Caco-2 (cell line): ENCODE data around the gene ACYP1. TPM values are rescaled to one million over a fixed set of nuclear protein-coding genes. Genes with fewer than 3 reads are reported as not detected.
A peak's percentile ranks its signal among the peaks of the same experiment; 100 is the strongest.

Experiments used
- Bru-seq: library from RNA; stranded (reverse); fragments of 400-500 nt; gene quantifications from one replicate; lab custom pipeline; 2021; lab: Mats Ljungman, UMichigan
- BruChase-seq, 2 experiments: library from RNA; stranded (reverse); fragments of 400-500 nt; gene quantifications; one replicate each; lab custom pipeline; 2021; lab: Mats Ljungman, UMichigan
- BruUV-seq: library from RNA; stranded (reverse); fragments of 400-500 nt; replicated peaks from 2 replicates; lab custom pipeline; 2021; lab: Mats Ljungman, UMichigan
- CTCF ChIA-PET: fragments of 300-600 bp; sonication (Branson Sonifier 250); formaldehyde crosslinking; loops from one replicate; lab custom pipeline; 2022; ENCODE audit warnings: antibody characterized with exemption; lab: Charles Lee
- POLR2A ChIA-PET: fragments of 300-600 bp; sonication (Branson Sonifier 250); formaldehyde crosslinking; loops from one replicate; lab custom pipeline; 2022; ENCODE audit warnings: antibody characterized with exemption; lab: Charles Lee
- DNase-seq, 2 experiments: peaks; one replicate each; pipeline versions ENCODE4 v3.0.0 to v3.0.0-alpha.2; 2020 to 2022
- H3K27me3 ChIP-seq: replicated peaks from 2 replicates; pipeline ENCODE4 v1.6.0; 2011; ENCODE audit warnings: low read length; ENCODE audit not compliant: control insufficient read depth, insufficient read depth
- H3K36me3 ChIP-seq: 2 replicates; pipeline ENCODE4 v1.5.1; 2011; ENCODE audit warnings: low read length; ENCODE audit not compliant: control insufficient read depth, insufficient read depth
- H3K4me1 ChIP-seq: fragments of 250-450 bp; sonication (Bioruptor Pico); 2 replicates; pipeline ENCODE4 v1.5.1; 2020; ENCODE audit warnings: mild to moderate bottlenecking
- H3K4me3 ChIP-seq: 2 replicates; pipeline ENCODE4 v1.5.1; 2011; ENCODE audit warnings: low read depth, mild to moderate bottlenecking, control low read depth, low read length
- H3K9me3 ChIP-seq: fragments of 250-450 bp; sonication (Bioruptor Pico); 2 replicates; pipeline ENCODE4 v1.5.1; 2020; ENCODE audit warnings: mild to moderate bottlenecking, moderate library complexity
- H3K27ac Mint-ChIP-seq: one replicate; pipeline ENCODE4 v1.8.0; 2022; ENCODE audit warnings: mixed read lengths; ENCODE audit not compliant: unreplicated experiment
- H3K27me3 Mint-ChIP-seq: one replicate; pipeline ENCODE4 v1.8.0; 2022; ENCODE audit warnings: mixed read lengths; ENCODE audit not compliant: insufficient read depth, unreplicated experiment
- H3K36me3 Mint-ChIP-seq: one replicate; pipeline ENCODE4 v1.8.0; 2022; ENCODE audit warnings: mild to moderate bottlenecking, mixed read lengths; ENCODE audit not compliant: insufficient read depth, unreplicated experiment
- H3K4me1 Mint-ChIP-seq: one replicate; pipeline ENCODE4 v1.8.0; 2022; ENCODE audit warnings: low read depth, mixed read lengths; ENCODE audit not compliant: unreplicated experiment
- H3K4me3 Mint-ChIP-seq: one replicate; pipeline ENCODE4 v1.8.0; 2022; ENCODE audit warnings: mild to moderate bottlenecking, moderate library complexity, mixed read lengths; ENCODE audit not compliant: unreplicated experiment
- H3K9me3 Mint-ChIP-seq: one replicate; pipeline ENCODE4 v1.8.0; 2022; ENCODE audit warnings: mixed read lengths; ENCODE audit not compliant: unreplicated experiment
- CTCF ChIP-seq, 2 experiments: fragments of 200-600 bp in 1 of 2; IDR thresholded peaks; 1 replicate in 1 of 2; 2 replicates in 1 of 2; pipeline versions ENCODE4 v1.5.1 to v1.8.0; 2011 to 2022; ENCODE audit warnings: antibody characterized with exemption in 1 of 2, control low read depth in 1 of 2, inconsistent platforms in 1 of 2, low read depth in 1 of 2, low read length in 1 of 2, mild to moderate bottlenecking in 1 of 2, moderate library complexity in 1 of 2; ENCODE audit not compliant: insufficient read depth in 1 of 2, severe bottlenecking in 1 of 2, unreplicated experiment in 1 of 2
- intact Hi-C: fragments of 100-400 bp; cut with micrococcal nuclease; formaldehyde crosslinking; loops from one replicate; pipeline ENCODE4 v1.10.0; 2022; ENCODE audit not compliant: unreplicated experiment
- long read RNA-seq: library from polyadenylated mRNA; stranded (forward); transcript quantifications from one replicate; pipeline ENCODE4 v2.0.0, GENCODE V29; 2022
- total RNA-seq: library from RNA; stranded (reverse); gene quantifications from 2 replicates; pipeline ENCODE4 v1.2.3, GENCODE V29; 2022

Gene ACYP1
- total RNA-seq (16.0 and 21.3 TPM in 2 replicates), Bru-seq, nascent RNA (percentile 82 among the genes with signal in this experiment), BruChase-seq, experiment 1, labeled RNA remaining after a 2-hour chase (percentile 86 among the genes with signal in this experiment), BruChase-seq, experiment 2, labeled RNA remaining after a 6-hour chase (percentile 85 among the genes with signal in this experiment)
- long read RNA-seq, partial matches to known transcripts: 1 of 9 reads
- long read RNA-seq, other reads (novel, unspliced or antisense): 3 of 9 reads

DNA sequence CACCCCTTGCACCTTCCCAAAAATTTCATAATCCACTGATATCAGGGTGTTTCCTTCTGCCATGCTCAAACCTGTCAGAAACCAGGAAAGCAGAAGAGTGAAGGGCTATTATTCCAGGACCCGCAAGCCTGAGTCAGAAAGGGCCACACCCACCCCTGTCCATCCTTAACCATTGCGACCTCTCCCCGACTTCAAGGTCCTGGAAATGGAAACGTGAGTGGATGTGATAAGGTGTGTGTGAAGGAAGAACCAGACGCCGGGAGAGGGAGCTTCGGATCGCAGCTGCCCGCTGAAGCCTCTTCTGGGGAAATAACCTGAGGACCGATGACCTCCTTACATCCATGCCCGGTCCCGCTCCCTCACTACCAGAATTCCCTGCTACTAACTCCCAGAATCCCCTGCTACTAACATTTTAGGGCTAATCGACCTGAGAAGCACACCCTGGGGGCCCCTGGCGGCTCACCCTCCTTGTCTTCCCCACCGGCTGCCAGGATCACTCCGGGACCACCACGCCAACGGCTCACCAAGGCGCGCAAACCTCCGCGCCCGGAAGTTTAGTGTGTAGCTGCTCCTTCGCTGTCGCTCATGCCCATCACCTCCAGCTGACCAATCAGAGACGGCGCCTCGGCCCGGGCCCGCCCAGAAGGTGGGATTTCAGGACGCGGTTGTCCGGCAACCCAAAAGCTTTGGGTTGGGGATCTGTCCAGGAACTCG is at the start of gene ACYP1:
TSS of gene ACYP1 (minus strand) at position 534 of the 714 bp plus-strand sequence. CDS start at position 63, 471 bp downstream.
- Mint-ChIP-seq H3K4me1 (no peaks in the 10 kb centered on the region), H3K4me3 (peak within 1 kb of the TSS; percentile 99), H3K9me3 (peaks cover 9% of the 10 kb centered on the region), H3K27me3 (no peaks in the 10 kb centered on the region), H3K36me3 (peaks cover 18% of the 10 kb centered on the region), H3K27ac (peak within 1 kb of the TSS; percentile 92)
- ChIA-PET CTCF (interaction anchor here (0.7 to 1.7 kb wide), 5 partner anchors 25 to 158 kb away, joined by 3 to 11 read pairs (median 5); partner anchors contain the start of gene RPS6KL1), POLR2A (interaction anchor here (1.0 to 1.3 kb wide), 3 partner anchors 12 to 108 kb away, joined by 3 to 6 read pairs (median 4); partner anchors contain the start of genes NEK9 and PGF)
- intact Hi-C loops: no loop called here
- Histone ChIP-seq H3K36me3 (no peaks in the 10 kb centered on the region), H3K27me3 (no peaks in the 10 kb centered on the region), H3K9me3 (no peaks in the 10 kb centered on the region), H3K4me3 (peak within 1 kb of the TSS; percentile 60), H3K4me1 (no peaks in the 10 kb centered on the region)
- TF ChIP-seq CTCF (IDR thresholded peaks at IDR 0.05; ENCODE audit: insufficient read depth in 1 of 2, low read depth in 1 of 2, low read length in 1 of 2, severe bottlenecking in 1 of 2, unreplicated experiment in 1 of 2): peak in 1 of 2 experiments; percentile 21
- DNase-seq: peak; percentile 93 to 95
- no TSS peak for BruUV-seq

- ChIA-PET CTCF (no interaction called here), POLR2A (no interaction called here)
- no peak overlapping the region for H3K4me3 Mint-ChIP-seq
- Histone ChIP-seq H3K9me3 (no peaks in the 10 kb centered on the region), H3K4me1 (no peaks in the 10 kb centered on the region), H3K4me3 (no peak overlapping the region), H3K27me3 (no peaks in the 10 kb centered on the region), H3K36me3 (peaks cover 1% of the 10 kb centered on the region; the same call in 1 of the 2 replicates)
- H3K27me3 Mint-ChIP-seq: no peaks in the 10 kb centered on the region
- H3K4me1 Mint-ChIP-seq: no peaks in the 10 kb centered on the region
- H3K9me3 Mint-ChIP-seq: no peaks in the 10 kb centered on the region
- DNase-seq: no peak
- H3K36me3 Mint-ChIP-seq: peaks cover 65% of the 10 kb centered on the region
- no TSS peak for BruUV-seq
- no peak overlapping the region for H3K27ac Mint-ChIP-seq
- intact Hi-C loops: no loop called here
- TF ChIP-seq CTCF (IDR thresholded peaks at IDR 0.05; ENCODE audit: insufficient read depth in 1 of 2, low read depth in 1 of 2, low read length in 1 of 2, severe bottlenecking in 1 of 2, unreplicated experiment in 1 of 2): no peak
Observed at GRCh38 chr14:75109877-75110276, 46.1 kb upstream of the ACYP1 start.

DNA sequence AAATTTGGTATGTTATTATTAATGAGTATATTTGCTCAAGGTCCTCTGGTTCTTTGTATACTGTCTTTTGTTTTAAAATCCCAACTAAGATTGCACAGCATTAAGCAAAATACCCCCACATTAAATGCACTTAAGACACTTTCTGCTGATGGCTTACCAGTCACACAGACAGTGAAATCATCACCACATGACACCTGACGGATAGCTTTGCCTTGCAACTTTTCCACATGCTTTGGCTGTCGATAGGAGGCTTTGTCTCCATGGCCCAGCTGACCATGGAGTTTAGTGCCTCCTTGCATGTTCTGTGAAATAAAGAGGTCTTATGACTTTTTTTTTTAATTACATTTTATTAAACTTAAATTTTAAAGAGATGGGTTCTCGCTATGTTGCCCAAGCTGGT is 43.4 kb upstream of the ACYP1 start:
- Mint-ChIP-seq H3K27me3 (no peaks in the 10 kb centered on the region), H3K27ac (no peak overlapping the region), H3K4me1 (no peaks in the 10 kb centered on the region), H3K4me3 (no peak overlapping the region), H3K9me3 (no peaks in the 10 kb centered on the region), H3K36me3 (peaks cover 53% of the 10 kb centered on the region)
- ChIA-PET POLR2A (no interaction called here), CTCF (no interaction called here)
- H3K27me3 ChIP-seq: no peaks in the 10 kb centered on the region
- DNase-seq: no peak
- H3K9me3 ChIP-seq: no peaks in the 10 kb centered on the region
- TF ChIP-seq CTCF (IDR thresholded peaks at IDR 0.05; ENCODE audit: insufficient read depth in 1 of 2, low read depth in 1 of 2, low read length in 1 of 2, severe bottlenecking in 1 of 2, unreplicated experiment in 1 of 2): no peak
- BruUV-seq: no TSS peak
- no peaks in the 10 kb centered on the region for H3K4me1 ChIP-seq
- H3K4me3 ChIP-seq: no peak overlapping the region
- H3K36me3 ChIP-seq: peaks cover 1% of the 10 kb centered on the region; the same call in 1 of the 2 replicates
- intact Hi-C loops: no loop called here
